Measurements from ENCODE around the gene KCNT2.
A peak's percentile ranks its signal among the peaks of the same experiment; 100 is the strongest.

GRCh38 chr1:196317535-196318522, 290.4 kb downstream of the KCNT2 start:
- no peak for TF ChIP-seq EZH2 (IDR thresholded peaks at IDR 0.05; ENCODE audit: borderline replicate concordance)
- peak; percentile 73 for TF ChIP-seq CTCF (IDR thresholded peaks at IDR 0.05; ENCODE audit: poor library complexity)
- no peak for TF ChIP-seq EZH2phosphoT487 (IDR thresholded peaks at IDR 0.05; ENCODE audit: low read depth, severe bottlenecking, unreplicated experiment)
